Stimulated activated CD4-positive, alpha-beta T cell treated with anti-CD3 and anti-CD28 coated beads, Interleukin-4, amount 100 ng/mL, for 1 hour (primary cell): ENCODE data around the gene CDCA7L.
A peak's percentile ranks its signal among the peaks of the same experiment; 100 is the strongest.

Experiments
- DNase-seq: peaks from one replicate; pipeline ENCODE4 v3.0.0-alpha.2; 2020

The CDCA7L gene, protein sequence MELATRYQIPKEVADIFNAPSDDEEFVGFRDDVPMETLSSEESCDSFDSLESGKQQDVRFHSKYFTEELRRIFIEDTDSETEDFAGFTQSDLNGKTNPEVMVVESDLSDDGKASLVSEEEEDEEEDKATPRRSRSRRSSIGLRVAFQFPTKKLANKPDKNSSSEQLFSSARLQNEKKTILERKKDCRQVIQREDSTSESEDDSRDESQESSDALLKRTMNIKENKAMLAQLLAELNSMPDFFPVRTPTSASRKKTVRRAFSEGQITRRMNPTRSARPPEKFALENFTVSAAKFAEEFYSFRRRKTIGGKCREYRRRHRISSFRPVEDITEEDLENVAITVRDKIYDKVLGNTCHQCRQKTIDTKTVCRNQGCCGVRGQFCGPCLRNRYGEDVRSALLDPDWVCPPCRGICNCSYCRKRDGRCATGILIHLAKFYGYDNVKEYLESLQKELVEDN

GRCh38 chr7:21945454-21946221 is at the start of gene CDCA7L:
Gene CDCA7L, minus strand, starts transcription at chr7:21945899. Its CDS starts 95 bp downstream, at chr7:21945804.
- DNase-seq, result peak; percentile 71

DNA sequence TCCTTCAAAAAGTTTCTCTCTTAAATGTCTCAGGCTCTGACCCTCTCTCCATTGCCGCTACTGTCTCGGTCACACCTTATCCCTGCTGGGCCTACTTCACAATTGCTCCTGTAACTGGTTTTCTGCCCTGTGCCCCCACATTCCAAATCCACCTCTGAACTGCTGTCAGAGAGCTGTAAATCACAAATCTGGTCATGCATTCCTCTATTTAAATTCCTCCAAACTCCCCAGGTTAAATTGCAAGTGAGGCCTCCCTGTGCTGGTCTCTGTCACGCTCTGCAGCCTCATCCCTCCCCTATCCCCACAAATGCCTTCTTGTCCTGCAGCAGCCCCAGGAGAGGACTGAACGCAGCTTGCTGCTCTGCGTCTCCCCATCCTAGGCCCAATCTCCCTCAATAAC is 40.4 kb upstream of the CDCA7L start:
- DNase-seq, result no peak

DNA sequence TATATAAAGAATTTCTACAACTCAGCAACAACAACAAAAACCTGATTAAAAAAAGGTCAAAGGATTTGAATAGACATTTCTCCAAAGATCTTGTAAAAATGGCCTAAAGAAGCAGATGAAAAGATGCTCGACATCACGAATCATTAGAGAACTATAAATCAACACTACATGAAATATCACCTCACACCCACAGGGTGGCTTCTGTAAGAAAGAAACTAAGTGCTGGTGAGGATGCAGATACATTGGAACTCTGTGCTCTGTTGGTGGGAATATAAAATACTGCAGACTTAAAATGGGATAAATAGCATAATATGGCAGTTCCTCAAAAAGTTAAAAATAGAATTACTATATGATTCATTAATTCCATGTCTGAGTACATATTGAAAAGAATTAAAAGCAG is 38.3 kb upstream of the CDCA7L start:
- no peak for DNase-seq

GRCh38 chr7:21983056-21983455 is 37.4 kb upstream of the CDCA7L start:
- DNase-seq, result no peak

DNA sequence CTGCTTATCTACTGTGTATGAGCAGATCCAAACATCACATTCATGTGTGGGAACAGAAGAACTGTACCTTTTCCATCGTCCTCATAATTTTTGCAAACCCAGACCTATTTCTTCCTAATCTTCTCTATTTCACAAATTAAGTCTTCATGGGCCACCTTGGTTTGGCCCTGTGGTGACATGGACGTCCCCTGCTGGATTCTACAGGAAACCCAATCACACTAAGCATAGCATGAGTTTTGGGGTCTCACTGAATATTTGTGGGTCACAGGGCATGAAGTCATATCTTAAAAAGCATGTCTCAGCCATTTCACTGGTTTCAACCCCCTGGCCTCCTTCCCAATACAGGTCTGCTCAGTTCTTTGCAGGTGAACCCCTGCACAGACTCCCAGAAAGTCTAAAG is 35.8 kb upstream of the CDCA7L start:
- DNase-seq, result no peak

GRCh38 chr7:21980926-21981500 is 35.3 kb upstream of the CDCA7L start:
- no peak for DNase-seq

DNA sequence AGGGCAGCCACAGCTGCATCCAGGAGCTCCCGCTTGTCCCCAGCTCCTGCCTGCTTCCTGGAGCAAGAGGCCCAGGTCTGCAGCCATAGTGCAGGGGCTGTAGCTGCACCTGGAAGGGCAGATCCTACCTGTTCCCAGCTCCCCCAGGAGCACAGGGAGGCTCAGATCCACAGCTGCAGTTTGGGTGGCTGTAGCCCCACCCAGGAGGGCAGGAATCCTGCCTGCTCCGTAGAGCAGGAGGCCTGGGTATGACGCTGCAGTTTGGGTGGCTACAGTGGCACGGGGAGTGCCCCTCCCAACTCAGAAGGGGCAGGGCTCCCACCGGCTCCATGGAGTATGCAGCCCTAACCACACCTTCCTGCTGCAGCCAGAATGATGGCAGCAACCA is 26.7 kb upstream of the CDCA7L start:
- DNase-seq, result no peak

DNA sequence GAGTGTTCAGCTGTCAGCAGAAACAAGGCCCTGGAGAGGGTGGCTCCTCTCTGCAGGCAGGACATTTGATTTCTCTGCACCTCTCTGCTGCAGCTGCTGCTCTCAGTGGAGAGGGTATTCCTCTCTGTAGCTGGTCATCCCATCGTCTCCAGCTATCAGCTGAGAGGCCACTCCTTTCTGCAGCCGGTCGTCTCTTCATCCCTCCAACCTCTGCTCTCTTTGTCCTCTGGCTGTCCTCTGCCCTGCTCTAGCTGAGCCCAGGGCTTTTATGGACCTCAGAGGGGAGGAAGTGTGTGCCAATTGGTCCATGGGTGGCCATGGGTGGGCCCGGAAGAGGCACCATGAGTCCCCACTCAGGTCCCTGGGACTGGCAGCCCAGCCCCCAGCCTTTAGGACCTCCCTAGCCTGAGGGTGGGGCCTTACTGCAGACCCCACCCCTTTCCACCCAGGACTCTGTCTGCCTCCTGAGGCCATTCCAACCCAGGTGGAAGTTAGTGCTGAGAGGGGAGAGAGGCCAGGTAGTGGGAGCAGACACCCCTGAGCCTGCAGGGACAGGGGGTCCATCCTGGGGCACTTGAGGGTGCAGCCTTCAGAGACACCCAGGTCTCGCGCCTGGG is 26.2 kb upstream of the CDCA7L start:
- no peak for DNase-seq

GRCh38 chr7:21969822-21970221 is 24.1 kb upstream of the CDCA7L start:
- no peak for DNase-seq

DNA sequence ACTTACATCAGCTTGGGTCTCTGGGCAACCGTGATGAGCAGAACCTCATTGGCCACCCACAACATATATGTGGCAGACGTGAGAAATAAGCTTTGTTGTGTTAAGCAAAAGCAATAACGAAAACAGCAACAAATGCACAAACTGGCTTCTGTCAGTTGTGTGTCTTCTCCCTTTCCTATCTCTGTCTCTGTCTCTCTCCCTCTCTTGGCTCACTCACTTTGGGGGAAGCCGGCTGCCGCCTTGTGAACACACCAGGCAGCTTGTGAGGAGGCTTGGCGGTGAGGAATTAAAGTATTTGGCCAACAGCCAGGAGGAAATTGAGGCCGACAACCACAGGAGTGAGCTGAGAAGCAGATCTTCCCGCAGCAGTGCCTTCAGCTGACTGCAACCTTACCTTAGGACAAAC is 21.9 kb upstream of the CDCA7L start:
- DNase-seq, result no peak

DNA sequence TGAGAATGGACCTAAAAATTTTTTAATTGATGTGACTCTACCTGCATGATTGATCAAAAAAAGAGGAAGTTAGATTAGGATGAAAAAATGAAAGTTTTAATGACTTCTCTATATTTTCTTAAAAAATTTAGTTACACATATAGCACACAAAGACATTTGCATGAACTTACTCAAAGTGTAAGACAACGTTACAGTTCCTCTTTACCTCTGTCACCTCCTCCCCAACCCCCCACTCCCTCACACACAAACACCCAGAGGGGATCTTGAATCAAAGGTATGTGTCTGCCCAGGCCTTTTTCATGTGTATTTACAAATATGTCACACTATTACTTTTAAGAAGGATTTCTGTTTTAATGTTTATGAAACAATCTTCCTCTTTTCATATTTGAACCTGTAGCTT is 20.6 kb upstream of the CDCA7L start:
- no peak for DNase-seq

GRCh38 chr7:21965291-21965690 is 19.6 kb upstream of the CDCA7L start:
- no peak for DNase-seq

DNA sequence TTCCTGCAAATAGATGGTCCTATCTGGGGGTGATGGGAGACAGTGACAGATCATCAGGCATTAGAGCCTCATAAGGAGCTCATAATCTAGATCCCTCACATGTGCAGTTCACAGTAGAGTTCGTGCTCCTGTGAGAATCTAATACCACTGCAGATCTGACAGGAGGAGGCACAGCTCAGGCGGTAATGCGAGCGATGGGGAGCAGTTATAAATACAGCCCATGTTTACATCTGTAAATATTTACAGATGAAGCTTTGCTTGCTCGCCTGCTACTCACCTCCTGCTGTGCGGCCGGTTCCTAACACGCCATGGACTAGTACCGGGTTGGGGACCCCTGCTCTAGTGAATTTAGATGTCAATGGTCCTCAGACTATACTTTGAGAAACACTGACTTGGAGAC is 17.0 kb upstream of the CDCA7L start:
- DNase-seq, result no peak

DNA sequence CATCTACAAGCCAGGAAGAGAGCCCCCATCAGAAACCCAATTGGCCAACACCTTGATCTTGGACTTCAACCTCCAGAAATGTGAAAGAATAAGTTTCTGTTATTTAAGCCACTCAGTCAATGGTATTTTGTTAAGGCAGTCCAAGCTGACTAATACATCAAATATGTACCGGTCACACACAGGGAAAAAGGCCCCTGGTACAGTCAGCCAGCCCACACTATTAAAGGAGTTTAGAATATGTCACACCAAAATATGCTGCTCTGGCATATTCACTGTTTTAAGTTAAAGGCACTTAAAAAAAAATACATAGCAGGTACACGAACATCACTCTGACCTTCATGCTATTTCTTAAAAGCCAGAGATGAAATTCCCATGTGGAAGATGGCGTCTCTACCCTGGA is 15.2 kb upstream of the CDCA7L start:
- DNase-seq, result no peak

GRCh38 chr7:21959387-21959776 is 13.7 kb upstream of the CDCA7L start:
- no peak for DNase-seq

DNA sequence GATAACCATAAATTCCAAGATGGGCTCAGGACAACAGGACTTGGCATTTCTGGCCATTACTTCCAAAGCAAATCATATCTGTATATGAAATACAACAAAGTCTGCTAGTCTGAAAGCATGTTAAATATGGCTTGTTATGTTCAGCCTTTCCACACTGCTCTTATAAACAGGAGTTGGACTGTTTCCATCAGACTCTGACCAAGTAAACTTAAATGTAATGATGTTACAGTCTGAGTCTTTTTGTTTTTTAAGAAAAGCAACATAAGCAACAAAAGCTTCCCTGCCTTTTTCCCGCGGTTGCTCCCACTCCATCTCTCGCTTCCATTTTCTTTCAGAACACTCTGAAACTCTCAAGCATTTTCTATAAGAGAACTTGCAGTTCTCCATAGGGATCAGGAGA is 8.1 kb upstream of the CDCA7L start:
- DNase-seq, result no peak

DNA sequence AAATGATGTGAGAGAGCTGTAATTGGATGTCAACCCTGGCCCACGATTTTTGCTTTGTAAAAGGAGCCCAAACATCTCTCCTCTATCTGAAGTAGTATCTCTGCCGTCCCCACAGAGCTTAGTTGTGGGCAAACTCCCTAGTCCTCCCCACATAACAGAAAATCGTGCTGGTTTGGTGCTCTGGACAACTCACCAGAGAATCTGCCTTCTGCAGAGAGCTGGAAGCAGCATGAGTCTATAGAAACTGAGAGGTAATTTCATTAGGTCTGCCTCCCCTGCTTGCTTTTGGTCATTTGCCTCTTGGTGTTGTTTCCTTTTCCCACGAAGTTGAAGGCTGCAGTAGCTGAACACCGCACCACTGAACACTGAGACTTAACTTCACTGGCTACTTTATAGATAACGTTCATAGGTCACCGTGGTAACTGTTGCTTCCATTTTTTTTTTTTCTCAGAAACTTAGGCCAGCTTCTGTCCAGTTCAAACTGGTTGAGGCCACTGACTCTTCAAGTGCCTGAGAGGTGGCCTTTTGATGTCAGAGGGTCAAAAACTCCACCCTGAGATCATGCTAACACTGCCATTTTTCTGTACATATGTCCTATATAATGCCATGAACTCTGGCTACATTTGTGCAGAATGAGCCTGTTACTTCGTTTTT is 3.3 kb upstream of the CDCA7L start:
- DNase-seq, result no peak

- no peak for DNase-seq
These were observed 2.7 kb upstream of the CDCA7L start for GRCh38 chr7:21948364-21948763.

- no peak for DNase-seq
These were observed 2.2 kb upstream of the CDCA7L start for GRCh38 chr7:21947946-21948345.

DNA sequence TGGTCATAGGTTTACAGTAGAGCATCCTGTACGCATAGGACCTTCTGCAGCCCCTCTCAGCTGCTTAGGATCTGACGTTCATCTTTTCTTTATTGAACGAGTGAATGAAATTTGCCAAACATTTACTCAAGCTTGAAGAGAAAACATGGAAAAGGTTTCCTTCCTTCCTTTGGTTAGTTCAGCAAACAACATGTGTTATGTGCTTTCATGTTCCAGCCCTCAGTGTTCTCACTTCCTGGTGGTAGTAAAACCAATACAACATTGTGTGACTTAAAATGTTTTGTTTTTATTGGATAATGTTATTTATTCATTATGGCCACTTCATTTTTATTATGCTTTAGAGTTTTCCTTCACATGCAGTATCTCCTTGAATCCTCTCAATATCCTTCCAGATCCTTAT is 1.4 kb upstream of the CDCA7L start:
- DNase-seq, result no peak

GRCh38 chr7:21946222-21946709 is 567 bp upstream of the CDCA7L start:
- DNase-seq, result no peak

GRCh38 chr7:21944616-21945453 is 864 bp downstream of the CDCA7L start:
- peak; percentile 38 for DNase-seq
